ENCODE measurements around the gene SENP7.

DNA sequence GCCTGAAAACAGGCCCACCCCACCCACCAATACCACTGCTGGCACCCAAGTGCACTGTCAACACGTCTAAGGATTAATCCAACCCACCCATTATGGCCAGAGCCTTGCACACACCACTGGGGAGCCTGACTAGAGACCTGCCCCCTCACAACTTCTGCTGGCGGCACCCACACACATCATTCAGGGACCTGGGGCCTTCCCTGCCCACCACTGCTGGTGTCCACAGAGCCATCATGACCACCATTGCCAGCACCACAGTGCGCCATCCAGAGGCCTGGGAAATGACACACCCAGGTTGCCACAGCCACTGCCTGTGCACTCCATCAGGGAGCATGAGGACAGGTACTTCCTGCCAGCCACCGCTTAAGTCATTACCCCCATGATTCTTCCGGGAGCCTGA, 125.7 kb downstream of the SENP7 start:
- TF ChIP-seq, protein P1, sequence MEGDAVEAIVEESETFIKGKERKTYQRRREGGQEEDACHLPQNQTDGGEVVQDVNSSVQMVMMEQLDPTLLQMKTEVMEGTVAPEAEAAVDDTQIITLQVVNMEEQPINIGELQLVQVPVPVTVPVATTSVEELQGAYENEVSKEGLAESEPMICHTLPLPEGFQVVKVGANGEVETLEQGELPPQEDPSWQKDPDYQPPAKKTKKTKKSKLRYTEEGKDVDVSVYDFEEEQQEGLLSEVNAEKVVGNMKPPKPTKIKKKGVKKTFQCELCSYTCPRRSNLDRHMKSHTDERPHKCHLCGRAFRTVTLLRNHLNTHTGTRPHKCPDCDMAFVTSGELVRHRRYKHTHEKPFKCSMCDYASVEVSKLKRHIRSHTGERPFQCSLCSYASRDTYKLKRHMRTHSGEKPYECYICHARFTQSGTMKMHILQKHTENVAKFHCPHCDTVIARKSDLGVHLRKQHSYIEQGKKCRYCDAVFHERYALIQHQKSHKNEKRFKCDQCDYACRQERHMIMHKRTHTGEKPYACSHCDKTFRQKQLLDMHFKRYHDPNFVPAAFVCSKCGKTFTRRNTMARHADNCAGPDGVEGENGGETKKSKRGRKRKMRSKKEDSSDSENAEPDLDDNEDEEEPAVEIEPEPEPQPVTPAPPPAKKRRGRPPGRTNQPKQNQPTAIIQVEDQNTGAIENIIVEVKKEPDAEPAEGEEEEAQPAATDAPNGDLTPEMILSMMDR (IDR thresholded peaks at IDR 0.05) = no peak
- no peak for TF ChIP-seq POLR2A (IDR thresholded peaks at IDR 0.05)

All from heart left ventricle (tissue), 13 donors.